Heart right ventricle (tissue), 16 donors: Measurements from ENCODE around the gene ANO3. TPM values are rescaled to one million over a fixed set of nuclear protein-coding genes. Genes with fewer than 3 reads are reported as not detected.
A peak's percentile ranks its signal among the peaks of the same experiment; 100 is the strongest.

Experiments
- ATAC-seq, 8 donors: fragments of 200-7000 bp; cut with Tn5 transposase; one replicate each; pipeline ENCODE4 v1.9.1; 2020; ENCODE audit warnings: mild to moderate bottlenecking in 8 of 8, moderate library complexity in 8 of 8, moderate number of reproducible peaks in 1 of 8
- DNase-seq, 2 donors: peaks; one replicate each; pipeline ENCODE4 v3.0.0-alpha.2; 2020
- H3K27ac ChIP-seq, 10 donors: fragments of 200-600 bp; sonication (generic) in 2 of 10; one replicate each; pipeline versions ENCODE4 v1.5.0 to v1.8.0; 2020 to 2022; ENCODE audit warnings: mild to moderate bottlenecking in 3 of 10
- H3K27me3 ChIP-seq, 7 donors: fragments of 200-600 bp; one replicate each; pipeline ENCODE4 v1.8.0; 2021 to 2022; ENCODE audit warnings: mild to moderate bottlenecking in 2 of 7
- H3K36me3 ChIP-seq, 9 donors: fragments of 200-600 bp; sonication (generic) in 1 of 9; one replicate each; pipeline versions ENCODE4 v1.5.0 to v1.8.0; 2020 to 2022; ENCODE audit warnings: mild to moderate bottlenecking in 2 of 9
- H3K4me1 ChIP-seq, 9 donors: fragments of 200-600 bp; sonication (generic) in 1 of 9; one replicate each; pipeline versions ENCODE4 v1.5.0 to v1.8.0; 2020 to 2022; ENCODE audit warnings: mild to moderate bottlenecking in 4 of 9
- H3K4me3 ChIP-seq, 10 donors: fragments of 200-600 bp; sonication (generic) in 2 of 10; one replicate each; pipeline versions ENCODE4 v1.5.0 to v1.8.0; 2020 to 2022; ENCODE audit warnings: mild to moderate bottlenecking in 7 of 10, moderate library complexity in 2 of 10
- H3K9me3 ChIP-seq, 11 donors: fragments of 200-600 bp in 10 of 11; sonication (generic) in 2 of 11; one replicate each; pipeline versions ENCODE4 v1.5.0 to v1.8.0; 2013 to 2022; ENCODE audit warnings: mild to moderate bottlenecking in 2 of 11, control low read depth in 1 of 11, moderate library complexity in 1 of 11
- CTCF ChIP-seq, 9 donors: fragments of 200-600 bp; sonication (generic) in 2 of 9; IDR thresholded peaks; one replicate each; pipeline versions ENCODE4 v1.5.0 to v1.8.0; 2021 to 2022; ENCODE audit warnings: antibody characterized with exemption in 9 of 9, mild to moderate bottlenecking in 5 of 9, moderate library complexity in 1 of 9
- WGBS, 2 donors: extraction: QIAGEN DNeasy Blood & Tissue Kit; methylation state at CpG; one replicate each; pipeline ENCODE4 v1.1.7; 2013; ENCODE audit warnings: inconsistent platforms in 1 of 2; 5-methylcytosine and 5-hydroxymethylcytosine counted together
- intact Hi-C, 10 donors: fragments of 100-400 bp; cut with DNase I; formaldehyde crosslinking; loops; one replicate each; pipeline versions ENCODE4 v1.11.1 to v1.14.2; 2022
- long read RNA-seq, 3 donors: library from polyadenylated mRNA; unstranded; transcript quantifications; one replicate each; pipeline ENCODE4 v2.0.0, GENCODE V29; 2020 to 2021
- polyA plus RNA-seq, 2 donors: library from polyadenylated mRNA; stranded (reverse); fragments of 200-250 nt; gene quantifications; one replicate each; pipeline ENCODE4 v1.2.3, GENCODE V29; 2013
- total RNA-seq, 10 donors: library from RNA; stranded (reverse); fragmentation: NEBNext Ultra II Directional in 3 of 10; extraction: Animal tissue kit (Norgen Biotek cat#: 25700) in 3 of 10; gene quantifications; one replicate each; pipeline versions ENCODE4 v1.2.1 to v1.2.4, GENCODE V29; 2021 to 2023
- donor health status: Arrhythmogenic right ventricular cardiomyopathy.
- donor health status: ischemic (EF 13 %, LVEDD 7.1; RV severe dilation, severe dysfunction).
- donor health status: healthy with polysubstance abuse.
- donor health status: DM: no; HTN: yes; CAD: no.
- donor health status: DM: no; HTN: no; CAD: no.
- donor health status: ischemic (EF 25% LVEDD 6.9; RV normal size, moderate dysfunction).
- donor health status: ischemic (EF 25% LVEDD 5.7; RV mildly dilated, moderate dysfunction).
- donor health status: healthy.
- donor health status: DM: yes; HTN: yes; CAD: no.
- donor health status: Ischemic cardiomyopathy.
- donor health status: ischemic (EF 35%, LVEDD 5.7; RV mildly dilated, moderate dysfunction).
- donor health status: nonischemic (EF 11% LVEDD 7.7; RV severe dilation, severe dysfunction).
- donor health status: DM: yes; HTN: yes; CAD: no.
- donor health status: PGD.
- donor health status: ischemic (EF 29% LVEDD 5.4; RV normal size, mild dysfunction).
- donor health status: nonischemic (EF 23%, LVEDD 6.1; RV moderate dilation, normal function).

The ANO3 gene
- total RNA-seq = under 1 TPM in 5 of 10 donors, not detected in 5; 0.05 to 0.30 (median 0.09) TPM
- polyA plus RNA-seq = under 1 TPM; 0.01 to 0.07 TPM
- long read RNA-seq, donor 1 = 0 reads
- long read RNA-seq, donor 2 = 0 reads
- long read RNA-seq, donor 3 = 0 reads

GRCh38 chr11:26331911-26332571 lies at the start of gene ANO3:
ANO3 (plus strand) TSS chr11:26332130; CDS start chr11:26332276, 146 bp downstream.
- DNase-seq (peak; percentile 8 to 30), ATAC-seq (peak in 7 of 8 donors; percentile 34 to 79 (median 55))
- no peak within 1 kb of the TSS for H3K27ac ChIP-seq
- peak within 1 kb of the TSS in 5 of 10 donors; percentile 24 to 32 (median 28) for H3K4me3 ChIP-seq
- H3K4me1 ChIP-seq = no peaks in the 10 kb centered on the region
- no peaks in the 10 kb centered on the region for H3K9me3 ChIP-seq
- WGBS, 2 donors = 4 to 6% methylated on average over 36 of the region's 36 CpGs
- H3K36me3 ChIP-seq = no peaks in the 10 kb centered on the region
- intact Hi-C loops = no loop called here
- H3K27me3 ChIP-seq = peaks cover 0 to 80% (median 34%) of the 10 kb centered on the region in 7 donors
- peak in 7 of 9 donors; percentile 11 to 46 (median 32) for TF ChIP-seq CTCF (IDR thresholded peaks at IDR 0.05)

- Histone ChIP-seq H3K36me3 (no peaks in the 10 kb centered on the region), H3K27me3 (peaks cover 0 to 18% (median 0%) of the 10 kb centered on the region in 7 donors), H3K4me3 (peak overlapping the region in 1 of 10 donors; percentile 48), H3K27ac (no peak overlapping the region), H3K4me1 (peaks cover 0 to 6% (median 0%) of the 10 kb centered on the region in 9 donors), H3K9me3 (no peaks in the 10 kb centered on the region)
- 59 to 71% methylated on average over 6 of the region's 6 CpGs for WGBS, 2 donors
- TF ChIP-seq CTCF (IDR thresholded peaks at IDR 0.05) = no peak
- intact Hi-C loops = no loop called here
- no peak for DNase-seq
- ATAC-seq = no peak
Measured at GRCh38 chr11:26283852-26284408, 48.0 kb upstream of the ANO3 start.

- WGBS, 2 donors = 65 to 71% methylated on average over 3 of the region's 3 CpGs
- ATAC-seq = no peak
Measured at GRCh38 chr11:26285608-26286007, 46.3 kb upstream of the ANO3 start.

More at GRCh38 chr11:26285608-26286007, 46.3 kb upstream of the ANO3 start:
- Histone ChIP-seq H3K36me3 (no peaks in the 10 kb centered on the region), H3K4me1 (peaks cover 0 to 6% (median 0%) of the 10 kb centered on the region in 9 donors), H3K27me3 (peaks cover 0 to 18% (median 0%) of the 10 kb centered on the region in 7 donors), H3K4me3 (no peak overlapping the region), H3K27ac (no peak overlapping the region), H3K9me3 (peaks cover 0 to under 1% (median 0%) of the 10 kb centered on the region in 11 donors)
- no peak for TF ChIP-seq CTCF (IDR thresholded peaks at IDR 0.05)
- intact Hi-C loops = no loop called here
- no peak for DNase-seq
